Testis (tissue), 2 donors: ENCODE results near the gene SFMBT1.

ENCODE experiments used
- POLR2A ChIP-seq: fragments of 450-650 bp; IDR thresholded peaks from one replicate; pipeline ENCODE4 v1.6.1; 2017; ENCODE audit warnings: antibody characterized with exemption, mild to moderate bottlenecking, moderate library complexity
- TF ChIP-seq, protein P1 (sequence below), 3 experiments: fragments of 450-650 bp in 2 of 3; fragments of 200-600 bp in 1 of 3; sonication (generic) in 1 of 3; IDR thresholded peaks; one replicate each; pipeline ENCODE4 v1.5.1; 2016 to 2019; ENCODE audit warnings: antibody characterized with exemption in 3 of 3, mild to moderate bottlenecking in 2 of 3, moderate library complexity in 1 of 3

DNA sequence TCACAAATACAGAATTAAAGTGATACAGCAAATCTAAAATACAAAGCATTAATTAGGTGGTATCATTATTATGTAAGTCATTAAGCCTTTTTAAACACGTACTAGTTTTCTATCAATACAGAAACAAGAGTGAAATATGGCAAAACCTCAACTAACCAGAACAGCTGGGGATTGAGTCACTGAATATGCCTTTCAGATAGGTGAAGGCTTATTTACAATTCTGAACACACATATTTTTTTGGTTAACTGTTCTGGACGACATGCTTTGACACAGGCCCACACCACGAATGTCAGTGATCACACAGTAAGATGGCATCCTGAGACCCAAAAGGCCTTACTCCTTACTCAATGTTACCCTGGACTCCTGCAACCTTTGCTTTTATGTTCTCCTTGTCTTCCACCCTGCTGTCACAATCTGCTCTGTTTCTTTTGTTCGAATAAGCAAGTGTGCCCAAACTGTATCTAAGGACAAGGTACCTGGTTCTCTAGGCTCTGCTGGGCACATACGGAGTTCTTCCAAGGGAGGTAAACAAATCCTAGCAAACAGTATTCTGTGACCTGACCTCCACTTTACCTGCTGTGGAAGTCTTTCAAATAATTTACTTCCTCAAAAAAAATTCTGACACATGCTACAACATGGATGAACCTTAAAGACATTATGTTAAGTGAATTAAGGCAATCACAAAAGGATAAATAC is 7.0 kb downstream of the SFMBT1 start:
- TF ChIP-seq, protein P1, sequence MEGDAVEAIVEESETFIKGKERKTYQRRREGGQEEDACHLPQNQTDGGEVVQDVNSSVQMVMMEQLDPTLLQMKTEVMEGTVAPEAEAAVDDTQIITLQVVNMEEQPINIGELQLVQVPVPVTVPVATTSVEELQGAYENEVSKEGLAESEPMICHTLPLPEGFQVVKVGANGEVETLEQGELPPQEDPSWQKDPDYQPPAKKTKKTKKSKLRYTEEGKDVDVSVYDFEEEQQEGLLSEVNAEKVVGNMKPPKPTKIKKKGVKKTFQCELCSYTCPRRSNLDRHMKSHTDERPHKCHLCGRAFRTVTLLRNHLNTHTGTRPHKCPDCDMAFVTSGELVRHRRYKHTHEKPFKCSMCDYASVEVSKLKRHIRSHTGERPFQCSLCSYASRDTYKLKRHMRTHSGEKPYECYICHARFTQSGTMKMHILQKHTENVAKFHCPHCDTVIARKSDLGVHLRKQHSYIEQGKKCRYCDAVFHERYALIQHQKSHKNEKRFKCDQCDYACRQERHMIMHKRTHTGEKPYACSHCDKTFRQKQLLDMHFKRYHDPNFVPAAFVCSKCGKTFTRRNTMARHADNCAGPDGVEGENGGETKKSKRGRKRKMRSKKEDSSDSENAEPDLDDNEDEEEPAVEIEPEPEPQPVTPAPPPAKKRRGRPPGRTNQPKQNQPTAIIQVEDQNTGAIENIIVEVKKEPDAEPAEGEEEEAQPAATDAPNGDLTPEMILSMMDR (IDR thresholded peaks at IDR 0.05) = no peak
- TF ChIP-seq POLR2A = no peak
